IMR-90 (cell line): ENCODE data around the gene CSKMT. TPM values are rescaled to one million over a fixed set of nuclear protein-coding genes. Genes with fewer than 3 reads are reported as not detected.

Experiments
- ATAC-seq: fragments of 200-7000 bp; cut with Tn5 transposase; 2 replicates; pipeline ENCODE4 v1.9.1; 2020; ENCODE audit warnings: low read depth, mild to moderate bottlenecking, moderate library complexity
- BruUV-seq: library from RNA; stranded (reverse); fragments of 400-500 nt; replicated peaks from 2 replicates; lab custom pipeline; 2021; lab: Mats Ljungman, UMichigan
- CTCF ChIA-PET: fragments of 300-600 bp; formaldehyde crosslinking; extraction: SDS; loops from one replicate; lab custom pipeline; 2021; ENCODE audit warnings: antibody characterized with exemption; lab: Yijun Ruan, JAX
- POLR2A ChIA-PET: fragments of 300-600 bp; sonication (Branson Sonifier 250); formaldehyde crosslinking; loops from one replicate; lab custom pipeline; 2022; ENCODE audit warnings: antibody characterized with exemption; ENCODE audit not compliant: unreplicated experiment; lab: Charles Lee
- DNase-seq: peaks from one replicate; pipeline ENCODE4 v3.0.0; 2013
- H2AFZ ChIP-seq: replicated peaks from 2 replicates; pipeline ENCODE3; 2013; ENCODE audit warnings: low read length, mild to moderate bottlenecking; ENCODE audit not compliant: poor library complexity
- H2AK5ac ChIP-seq: 2 replicates; pipeline ENCODE4 v1.6.1; 2013; ENCODE audit warnings: low read depth, low read length, inconsistent platforms
- H2AK9ac ChIP-seq: replicated peaks from 2 replicates; pipeline ENCODE3; 2013; ENCODE audit warnings: mild to moderate bottlenecking, low read depth, low read length, moderate library complexity; ENCODE audit not compliant: poor library complexity
- H2BK120ac ChIP-seq: 2 replicates; pipeline ENCODE4 v1.6.1; 2013; ENCODE audit warnings: low read depth, low read length, inconsistent platforms
- H2BK15ac ChIP-seq: 3 replicates; pipeline ENCODE4 v1.6.1; 2013; ENCODE audit warnings: low read depth, low read length, inconsistent platforms
- H2BK20ac ChIP-seq: 2 replicates; pipeline ENCODE4 v1.6.1; 2013; ENCODE audit warnings: low read depth, mild to moderate bottlenecking, inconsistent platforms, low read length, moderate library complexity
- H2BK5ac ChIP-seq: 2 replicates; pipeline ENCODE4 v1.6.1; 2013; ENCODE audit warnings: mild to moderate bottlenecking, low read depth, low read length, inconsistent platforms; ENCODE audit not compliant: poor library complexity, severe bottlenecking
- H3K14ac ChIP-seq: replicated peaks from 2 replicates; pipeline ENCODE4 v1.6.1; 2013; ENCODE audit warnings: low read depth, low read length, inconsistent platforms
- H3K18ac ChIP-seq: 2 replicates; pipeline ENCODE4 v1.6.1; 2013; ENCODE audit warnings: low read depth, low read length, control low read depth
- H3K23ac ChIP-seq: 2 replicates; pipeline ENCODE4 v1.6.1; 2013; ENCODE audit warnings: low read depth, low read length, inconsistent platforms
- H3K27ac ChIP-seq: 2 replicates; pipeline ENCODE4 v1.5.1; 2013; ENCODE audit warnings: mild to moderate bottlenecking, control low read depth, low read length; ENCODE audit not compliant: insufficient read depth
- H3K27me3 ChIP-seq: 2 replicates; pipeline ENCODE4 v1.6.1; 2013; ENCODE audit warnings: low read length; ENCODE audit not compliant: control insufficient read depth, insufficient read depth
- H3K36me3 ChIP-seq: 2 replicates; pipeline ENCODE4 v1.6.1; 2013; ENCODE audit warnings: low read length, mixed read lengths; ENCODE audit not compliant: control insufficient read depth, insufficient read depth
- H3K4ac ChIP-seq: 2 replicates; pipeline ENCODE4 v1.6.1; 2013; ENCODE audit warnings: low read depth, low read length, inconsistent platforms
- H3K4me1 ChIP-seq: 2 replicates; pipeline ENCODE4 v1.6.1; 2013; ENCODE audit warnings: low read length, mixed read lengths; ENCODE audit not compliant: control insufficient read depth, insufficient read depth
- H3K4me2 ChIP-seq: 2 replicates; pipeline ENCODE4 v1.6.1; 2013; ENCODE audit warnings: low read depth, mild to moderate bottlenecking, control low read depth, low read length, moderate library complexity
- H3K4me3 ChIP-seq: 2 replicates; pipeline ENCODE4 v1.5.1; 2013; ENCODE audit warnings: low read depth, mild to moderate bottlenecking, control low read depth, low read length, moderate library complexity; ENCODE audit not compliant: insufficient read depth
- H3K56ac ChIP-seq: 2 replicates; pipeline ENCODE4 v1.6.1; 2013; ENCODE audit warnings: low read length, inconsistent platforms; ENCODE audit not compliant: insufficient read depth; ENCODE audit errors: extremely low read depth
- H3K79me1 ChIP-seq, 2 experiments: 2 replicates each; pipeline ENCODE4 v1.6.1; 2013; ENCODE audit warnings: low read length in 2 of 2, inconsistent platforms in 1 of 2, low read depth in 1 of 2
- H3K9ac ChIP-seq: 2 replicates; pipeline ENCODE4 v1.6.1; 2013; ENCODE audit warnings: low read depth, low read length, control low read depth
- H3K9me1 ChIP-seq: 2 replicates; pipeline ENCODE4 v1.6.1; 2013; ENCODE audit warnings: low read length, inconsistent platforms; ENCODE audit not compliant: insufficient read depth
- H3K9me3 ChIP-seq: 2 replicates; pipeline ENCODE4 v1.6.1; 2013; ENCODE audit warnings: low read length; ENCODE audit not compliant: control insufficient read depth, insufficient read depth
- H4K20me1 ChIP-seq: 2 replicates; pipeline ENCODE4 v1.6.1; 2013; ENCODE audit warnings: low read length, inconsistent platforms; ENCODE audit not compliant: insufficient read depth
- H4K5ac ChIP-seq: 2 replicates; pipeline ENCODE4 v1.6.1; 2013; ENCODE audit warnings: mild to moderate bottlenecking, low read depth, low read length, control low read depth
- H4K8ac ChIP-seq, 2 experiments: 2 replicates each; pipeline ENCODE4 v1.6.1; 2013; ENCODE audit warnings: low read depth in 2 of 2, low read length in 2 of 2, control low read depth in 1 of 2, inconsistent platforms in 1 of 2
- H4K91ac ChIP-seq: 2 replicates; pipeline ENCODE4 v1.6.1; 2013; ENCODE audit warnings: low read depth, low read length, inconsistent platforms; ENCODE audit not compliant: insufficient read depth
- BHLHE40 ChIP-seq: fragments of 150-350 bp; IDR thresholded peaks from 2 replicates; pipeline ENCODE4 v1.6.1; 2016; ENCODE audit warnings: mild to moderate bottlenecking, low read depth, low read length
- CEBPB ChIP-seq: IDR thresholded peaks from 2 replicates; pipeline ENCODE4 v1.6.1; 2012; ENCODE audit warnings: low read depth, low read length, improper control_type of control experiment
- MAFK ChIP-seq: IDR thresholded peaks from 2 replicates; pipeline ENCODE4 v1.6.1; 2012; ENCODE audit warnings: low read depth, low read length, improper control_type of control experiment
- MAZ ChIP-seq: IDR thresholded peaks from 2 replicates; pipeline ENCODE4 v1.6.1; 2012; ENCODE audit warnings: low read depth, mild to moderate bottlenecking, low read length, improper control_type of control experiment, moderate library complexity, borderline replicate concordance
- MXI1 ChIP-seq: IDR thresholded peaks from 2 replicates; pipeline ENCODE4 v1.6.1; 2012; ENCODE audit warnings: low read depth, mild to moderate bottlenecking, low read length, moderate library complexity, borderline replicate concordance
- NFE2L2 ChIP-seq: fragments of 150-350 bp; IDR thresholded peaks from 2 replicates; pipeline ENCODE4 v1.6.1; 2016; ENCODE audit warnings: low read depth, mild to moderate bottlenecking, low read length
- RAD21 ChIP-seq: IDR thresholded peaks from 2 replicates; pipeline ENCODE4 v1.6.1; 2012; ENCODE audit warnings: low read length, improper control_type of control experiment
- WGBS, 2 experiments: methylation state at CpG; one replicate each; pipeline versions ENCODE4 v1.1.5 to v1.1.7; 2013; ENCODE audit warnings: missing lambda C conversion rate in 2 of 2; ENCODE audit not compliant: insufficient read length in 1 of 2; ENCODE audit errors: extremely low coverage in 2 of 2; 5-methylcytosine and 5-hydroxymethylcytosine counted together
- dilution Hi-C: fragments of 300-500 bp; cut with HindIII; formaldehyde crosslinking; loops from one replicate; pipeline ENCODE4 v1.14.3; 2018; ENCODE audit warnings: low sequenced_read_pairs; ENCODE audit not compliant: unreplicated experiment
- in situ Hi-C: fragments of 300-500 bp; cut with MboI; formaldehyde crosslinking; loops from 3 replicates; pipeline ENCODE4 v1.14.3; 2019; ENCODE audit warnings: low sequenced_read_pairs, inconsistent platforms, mixed read lengths
- intact Hi-C: fragments of 100-400 bp; cut with micrococcal nuclease; formaldehyde crosslinking; loops from 2 replicates; pipeline ENCODE4 v1.10.0; 2022
- polyA plus RNA-seq, 3 experiments: library from polyadenylated mRNA; depleted of rRNA; stranded (reverse); fragments of >200 nt; gene quantifications; 2 replicates each; pipeline ENCODE4 v1.2.3, GENCODE V29; 2012; ENCODE audit warnings: low replicate concordance in 1 of 3
- total RNA-seq: library from RNA; depleted of rRNA; stranded (reverse); fragments of >200 nt; gene quantifications from 2 replicates; pipeline ENCODE4 v1.2.3, GENCODE V29; 2012

CSKMT gene
- total and polyA plus RNA-seq, 2 of the 4 experiments (the other 2 are of a cell fraction), result 5.3 to 7.9 TPM

DNA sequence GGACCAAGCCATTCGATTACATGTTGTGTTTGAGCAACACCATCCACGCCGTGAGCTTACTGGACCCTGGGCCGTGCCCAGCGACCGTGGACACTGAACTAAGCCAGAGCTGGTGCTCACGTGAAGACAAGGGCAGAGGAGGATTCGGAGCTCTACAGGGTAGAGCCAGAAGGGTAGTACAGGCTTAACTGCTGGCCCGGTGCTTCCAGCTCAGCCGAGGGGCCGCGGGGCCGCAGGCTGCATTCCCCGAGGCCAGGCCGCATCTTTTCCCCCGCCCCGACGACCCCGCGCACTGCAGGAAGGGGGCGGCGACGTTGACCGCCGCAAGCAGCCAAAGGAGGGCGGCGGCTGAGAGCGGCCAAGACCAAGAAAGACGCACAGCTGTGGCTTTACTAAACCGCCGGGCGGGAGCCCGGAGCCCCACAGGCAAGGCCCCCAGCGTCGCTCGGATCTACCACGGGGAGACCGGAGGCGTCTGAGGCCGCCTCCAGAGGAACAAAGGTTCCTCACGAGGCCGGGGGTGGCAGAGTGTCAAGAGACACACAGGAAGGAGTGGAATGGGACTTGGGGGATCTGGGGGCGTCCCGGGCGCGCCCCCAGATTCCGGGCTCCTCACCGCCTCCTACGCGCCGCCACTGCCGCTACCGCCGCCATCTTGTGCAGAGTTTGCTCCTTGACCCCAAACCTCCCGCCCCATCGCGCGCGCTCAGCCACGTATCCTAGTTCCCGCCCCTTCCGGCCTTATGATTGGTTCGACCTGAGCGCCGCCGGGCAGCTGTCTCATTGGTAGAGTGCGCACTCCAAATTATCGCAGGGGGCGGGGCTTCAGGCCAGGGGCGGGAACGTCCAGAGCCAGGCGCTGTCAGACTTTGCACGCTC is 18.9 kb upstream of the CSKMT start, which contains the start of gene GANAB (continued):
- TF ChIP-seq RAD21, result no peak
- no peak for TF ChIP-seq MAFK

DNA sequence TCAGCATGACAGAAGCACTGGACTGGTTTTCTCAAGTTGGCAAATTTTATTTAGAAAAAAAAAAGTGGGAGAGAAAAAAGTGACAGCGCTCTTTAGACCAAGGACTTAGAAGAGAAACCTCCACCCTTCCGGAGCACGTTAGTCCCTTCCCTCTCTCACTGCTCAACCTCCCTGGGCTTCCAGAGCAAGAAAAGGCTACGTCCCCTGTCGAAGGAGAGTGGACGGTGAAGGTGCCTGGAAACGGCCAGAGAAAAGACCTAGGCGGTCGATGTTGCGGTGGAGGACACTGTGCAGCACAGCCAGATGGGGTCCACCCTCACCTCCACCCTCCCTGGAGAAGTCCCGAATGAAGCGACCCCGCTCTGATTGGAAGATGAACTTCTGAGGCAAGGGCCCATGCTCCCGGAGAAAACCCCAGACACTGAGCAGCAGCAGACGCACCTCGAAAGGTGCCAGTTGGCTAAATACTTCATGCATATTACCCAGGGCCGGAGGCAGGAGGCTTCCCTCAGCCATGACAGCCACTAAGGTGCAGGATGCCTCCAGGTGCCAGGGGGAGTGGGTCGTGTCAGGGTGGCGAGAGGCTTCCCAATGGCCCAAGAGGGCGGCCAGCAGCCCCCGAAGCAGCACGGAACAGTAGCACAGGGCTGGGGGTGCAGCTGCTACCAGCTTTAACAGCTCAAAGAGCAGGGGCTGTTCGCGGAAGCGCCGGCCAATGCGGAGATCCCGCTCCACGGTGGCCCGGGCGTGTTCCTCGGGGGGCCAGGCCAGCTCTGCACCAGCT is 18.1 kb upstream of the CSKMT start:
- CTCF ChIA-PET, result no interaction called here
- whole genome bisulfite sequencing, 2 experiments, result 77% methylated on average over 8 of the region's 32 CpGs; no CpG with 5 or more reads in 1 of the 2 experiments
- Histone ChIP-seq H4K91ac (no peak overlapping the region), H3K14ac (no peak overlapping the region), H3K9me3 (no peaks in the 10 kb centered on the region), H3K36me3 (peaks cover 36% of the 10 kb centered on the region), H3K9me1 (peaks cover 7% of the 10 kb centered on the region; the same call in 1 of the 2 replicates), H3K79me1 (peaks cover 5 to 54% of the 10 kb centered on the region in 2 experiments), H3K18ac (no peak overlapping the region), H3K4me3 (no peak overlapping the region), H3K23ac (no peak overlapping the region), H3K4me2 (peak overlapping the region; percentile 44), H3K27ac (no peak overlapping the region), H2AFZ (no peak overlapping the region), H3K4me1 (peaks cover 6% of the 10 kb centered on the region; the same call in 1 of the 2 replicates), H2BK120ac (no peak overlapping the region), H4K8ac (no peak overlapping the region; a peak in 1 of 4 replicates), H4K20me1 (peaks cover 17% of the 10 kb centered on the region), H2BK15ac (no peak overlapping the region), H3K4ac (no peak overlapping the region), H2BK5ac (no peak overlapping the region), H2AK9ac (no peak overlapping the region), H2BK20ac (no peak overlapping the region), H3K9ac (no peak overlapping the region), H4K5ac (no peak overlapping the region), H3K27me3 (no peaks in the 10 kb centered on the region), H2AK5ac (no peak overlapping the region), H3K56ac (no peak overlapping the region)
- intact Hi-C loops (no loop called here), dilution Hi-C loops (no loop called here), in situ Hi-C loops (no loop called here)
- no TSS peak for BruUV-seq
- TF ChIP-seq CEBPB, result no peak
- no peak for TF ChIP-seq MAZ
- TF ChIP-seq MAFK, result no peak
- TF ChIP-seq BHLHE40, result no peak
- TF ChIP-seq NFE2L2, result no peak
- no peak for TF ChIP-seq RAD21
- TF ChIP-seq MXI1, result peak; percentile 94; the same call in 1 of the 2 replicates
- POLR2A ChIA-PET, result interaction anchor here (0.8 kb wide), 1 partner anchor 73 kb away, joined by 3 read pairs; the partner anchor contains the start of gene EEF1G
- ATAC-seq, result no peak
- DNase-seq, result no peak
